ENCODE measurements around the gene LTB4R.
A peak's percentile ranks its signal among the peaks of the same experiment; 100 is the strongest.

Gene LTB4R

DNA sequence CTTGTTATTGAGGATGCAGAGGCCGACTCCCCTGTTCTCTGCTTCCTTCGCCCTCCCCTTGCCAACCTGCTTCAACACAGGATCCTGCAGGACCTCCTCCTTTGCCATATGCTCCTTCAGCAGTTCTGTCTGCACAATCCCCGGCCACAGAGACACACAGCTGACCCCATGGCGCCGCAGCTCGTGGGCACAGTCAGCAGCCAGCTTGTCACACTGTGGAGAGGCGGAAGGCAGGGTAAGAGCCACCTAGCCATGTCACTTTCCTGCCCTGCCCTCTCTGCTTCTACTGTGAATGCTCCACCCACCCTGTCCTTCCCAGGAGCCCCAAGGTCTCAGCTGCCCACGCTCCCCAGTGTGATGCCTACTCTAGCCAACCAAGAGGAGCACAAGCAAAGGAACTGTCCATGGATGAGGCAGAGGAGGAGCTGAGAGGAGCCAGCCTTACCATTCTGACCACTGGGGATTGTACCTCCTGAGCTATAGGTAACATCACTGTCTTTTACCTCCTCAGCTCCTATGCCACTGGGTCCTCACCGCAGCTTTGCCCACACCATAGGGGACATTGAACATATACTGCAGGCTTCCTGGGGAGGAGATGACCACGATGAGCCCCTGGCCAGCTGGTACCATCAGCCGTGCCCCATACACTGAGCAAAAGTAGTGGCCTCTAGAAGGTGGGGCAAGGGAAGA, 19.0 kb upstream of the LTB4R start:
- no peaks in the 10 kb centered on the region for H3K27me3 ChIP-seq
- H3K4me3 ChIP-seq, result no peak overlapping the region
- H3K27ac ChIP-seq, result no peak overlapping the region
- intact Hi-C loops (cut with DNase I; ENCODE audit: low total_unique reads), result no loop called here
- TF ChIP-seq, protein P1, sequence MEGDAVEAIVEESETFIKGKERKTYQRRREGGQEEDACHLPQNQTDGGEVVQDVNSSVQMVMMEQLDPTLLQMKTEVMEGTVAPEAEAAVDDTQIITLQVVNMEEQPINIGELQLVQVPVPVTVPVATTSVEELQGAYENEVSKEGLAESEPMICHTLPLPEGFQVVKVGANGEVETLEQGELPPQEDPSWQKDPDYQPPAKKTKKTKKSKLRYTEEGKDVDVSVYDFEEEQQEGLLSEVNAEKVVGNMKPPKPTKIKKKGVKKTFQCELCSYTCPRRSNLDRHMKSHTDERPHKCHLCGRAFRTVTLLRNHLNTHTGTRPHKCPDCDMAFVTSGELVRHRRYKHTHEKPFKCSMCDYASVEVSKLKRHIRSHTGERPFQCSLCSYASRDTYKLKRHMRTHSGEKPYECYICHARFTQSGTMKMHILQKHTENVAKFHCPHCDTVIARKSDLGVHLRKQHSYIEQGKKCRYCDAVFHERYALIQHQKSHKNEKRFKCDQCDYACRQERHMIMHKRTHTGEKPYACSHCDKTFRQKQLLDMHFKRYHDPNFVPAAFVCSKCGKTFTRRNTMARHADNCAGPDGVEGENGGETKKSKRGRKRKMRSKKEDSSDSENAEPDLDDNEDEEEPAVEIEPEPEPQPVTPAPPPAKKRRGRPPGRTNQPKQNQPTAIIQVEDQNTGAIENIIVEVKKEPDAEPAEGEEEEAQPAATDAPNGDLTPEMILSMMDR (IDR thresholded peaks at IDR 0.05), result no peak
- H3K9me3 ChIP-seq, result no peaks in the 10 kb centered on the region
- DNase-seq, result no peak
- H3K36me3 ChIP-seq, result peaks cover 41 to 63% (median 51%) of the 10 kb centered on the region in 3 donors
- H3K4me1 ChIP-seq, result peaks cover 0 to 6% (median 2%) of the 10 kb centered on the region in 4 donors

- H3K27me3 ChIP-seq, result no peaks in the 10 kb centered on the region
- H3K4me1 ChIP-seq, result peaks cover 0 to 8% (median 3%) of the 10 kb centered on the region in 4 donors
- peaks cover 41 to 63% (median 51%) of the 10 kb centered on the region in 3 donors for H3K36me3 ChIP-seq
- TF ChIP-seq, protein P1 (IDR thresholded peaks at IDR 0.05), result no peak
- H3K4me3 ChIP-seq, result no peak overlapping the region
- intact Hi-C loops (cut with DNase I; ENCODE audit: low total_unique reads), result no loop called here
- no peak for DNase-seq
- no peaks in the 10 kb centered on the region for H3K9me3 ChIP-seq
- no peak overlapping the region for H3K27ac ChIP-seq
Observed at GRCh38 chr14:24293525-24293924, 17.8 kb upstream of the LTB4R start.

GRCh38 chr14:24296341-24297157, 14.8 kb upstream of the LTB4R start:
- TF ChIP-seq, protein P1 (IDR thresholded peaks at IDR 0.05), result peak; percentile 57 to 58
- Histone ChIP-seq H3K27me3 (no peaks in the 10 kb centered on the region), H3K27ac (no peak overlapping the region), H3K36me3 (peaks cover 27 to 41% (median 33%) of the 10 kb centered on the region in 3 donors), H3K9me3 (no peaks in the 10 kb centered on the region), H3K4me3 (no peak overlapping the region), H3K4me1 (peaks cover 0 to 34% (median 25%) of the 10 kb centered on the region in 4 donors)
- DNase-seq, result peak in 1 of 2 donors; percentile 52
- intact Hi-C loops (cut with DNase I; ENCODE audit: low total_unique reads), result loop anchor here (5.0 kb wide), 1 partner anchor 54 kb away; the partner anchor contains the start of gene TINF2

DNA sequence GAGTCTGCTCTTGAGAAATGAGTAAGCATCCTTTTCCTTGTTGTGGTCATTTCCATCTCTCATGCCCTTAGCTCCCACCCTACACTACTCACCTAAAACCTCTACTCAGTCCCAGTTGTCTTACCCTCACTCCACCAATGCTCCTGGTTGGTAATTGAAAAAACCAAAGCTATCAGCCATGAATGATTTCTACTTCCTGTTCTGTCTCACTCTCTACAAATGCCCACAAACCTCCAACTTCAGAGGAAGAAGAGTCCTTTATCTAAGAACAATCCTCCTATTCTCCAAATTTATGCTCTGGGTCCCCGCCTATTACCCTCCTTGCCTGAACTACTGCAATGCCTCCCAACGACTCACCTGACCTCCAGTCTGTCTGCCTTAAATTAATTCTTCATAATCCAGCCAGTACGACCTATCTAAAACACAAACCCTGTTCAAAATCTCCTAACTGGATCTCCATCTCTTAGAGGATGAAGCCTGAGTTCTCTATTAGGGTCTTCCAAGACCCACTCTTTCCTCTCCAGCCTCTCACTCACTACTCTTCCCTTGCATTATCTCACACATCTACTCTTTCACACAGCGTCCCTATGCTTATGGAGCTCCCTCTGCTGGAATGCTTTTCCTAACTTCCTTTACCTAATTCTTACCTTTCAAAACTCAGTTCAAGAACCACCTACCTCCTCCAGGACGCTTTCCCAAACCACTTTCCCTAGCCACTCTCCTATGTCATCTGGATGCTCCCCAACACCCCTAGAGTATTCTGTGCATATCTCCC, 13.9 kb upstream of the LTB4R start:
- H3K36me3 ChIP-seq, result peaks cover 27 to 41% (median 33%) of the 10 kb centered on the region in 3 donors
- intact Hi-C loops (cut with DNase I; ENCODE audit: low total_unique reads), result loop anchor here (5.0 kb wide), 1 partner anchor 55 kb away; the partner anchor contains the start of gene TINF2

DNA sequence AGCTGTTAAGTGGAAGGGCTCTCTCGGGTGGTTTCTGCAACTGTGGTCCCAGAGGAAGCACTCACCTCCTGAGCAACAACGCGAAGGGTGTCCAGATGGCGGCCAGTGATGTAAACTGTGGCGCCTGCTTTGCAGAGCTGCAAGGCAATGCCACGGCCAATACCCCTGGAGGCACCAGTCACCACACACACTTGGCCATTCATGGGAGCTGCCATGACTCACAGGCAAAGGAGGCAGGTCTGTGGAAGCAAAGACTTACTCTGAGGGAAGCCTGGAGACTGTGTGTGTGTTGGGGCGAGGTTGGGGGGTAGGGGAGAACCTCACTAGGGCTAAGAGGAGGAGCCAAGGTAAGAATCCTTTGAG, 12.4 kb upstream of the LTB4R start:
- Histone ChIP-seq H3K9me3 (no peaks in the 10 kb centered on the region), H3K27ac (peak overlapping the region; percentile 76 to 85), H3K36me3 (peaks cover 38 to 47% (median 38%) of the 10 kb centered on the region in 3 donors), H3K27me3 (no peaks in the 10 kb centered on the region), H3K4me1 (peaks cover 0 to 34% (median 25%) of the 10 kb centered on the region in 4 donors), H3K4me3 (peak overlapping the region; percentile 91 to 96)
- intact Hi-C loops (cut with DNase I; ENCODE audit: low total_unique reads), result loop anchor here (5.0 kb wide), 1 partner anchor 57 kb away; the partner anchor contains the start of gene TINF2
- DNase-seq, result no peak
- TF ChIP-seq, protein P1 (IDR thresholded peaks at IDR 0.05), result no peak

More for the DNA sequence above, 13.9 kb upstream of the LTB4R start:
- no peak for DNase-seq
- Histone ChIP-seq H3K27ac (no peak overlapping the region), H3K27me3 (no peaks in the 10 kb centered on the region), H3K4me1 (peaks cover 0 to 34% (median 25%) of the 10 kb centered on the region in 4 donors), H3K9me3 (no peaks in the 10 kb centered on the region), H3K4me3 (no peak overlapping the region)
- TF ChIP-seq, protein P1 (IDR thresholded peaks at IDR 0.05), result no peak
